GM12878 (cell line): ENCODE measurements around the gene ZNF480. TPM values are rescaled to one million over a fixed set of nuclear protein-coding genes. Genes with fewer than 3 reads are reported as not detected.

Source experiments
- microRNA counts: library from miRNA; unstranded; fragments of <30 nt; microRNA quantifications from one replicate; lab custom pipeline; 2016
- microRNA-seq: library from miRNA; unstranded; fragments of <30 nt; microRNA quantifications from one replicate; pipeline ENCODE4, GENCODE V29; 2018
- polyA plus RNA-seq, 11 experiments: library from polyadenylated mRNA; depleted of rRNA in 4 of 11; unstranded in 6 of 11; stranded (reverse) in 5 of 11; fragments of >200 nt; fragmentation: Nextera tagmentation in 4 of 11; fragmentation: Illumina TruSeq in 1 of 11; extraction: Ambion mirVana in 4 of 11; extraction: Trizol in 1 of 11; gene quantifications; 1 replicate in 1 of 11; 2 replicates in 10 of 11; pipeline versions ENCODE4 v1.2.1 to v1.2.3, GENCODE V29; 2011 to 2016; ENCODE audit warnings: inconsistent platforms in 2 of 11, missing spikeins in 2 of 11, low read depth in 1 of 11
- small RNA-seq: library from RNA; depleted of rRNA; stranded (forward); fragments of <200 nt; gene quantifications from one replicate; pipeline ENCODE3, GENCODE V24; 2014
- total RNA-seq, 4 experiments: library from RNA; depleted of rRNA in 3 of 4; stranded (reverse); fragments of >200 nt in 3 of 4; fragmentation: Illumina TruSeq in 1 of 4; extraction: Trizol in 1 of 4; gene quantifications; 2 replicates each; pipeline versions ENCODE4 v1.2.1 to v1.2.3, GENCODE V29; 2013 to 2021

Gene ZNF480
- total and polyA plus RNA-seq, 10 of the 15 experiments (the other 5 are each of a cell fraction or from before 2014, with no cell fraction given) = 6.6 to 26.5 (median 16.8) TPM

MicroRNAs within 50 kb of the gene (microRNA counts, 767-probe panel; counts per million panel counts)
- 1,650 counts per million, percentile 63 among the panel's probes with 10 or more counts for microRNA hsa-miR-643 (lab: Ali Mortazavi, UCI)

Small RNA genes lying within 50 kb of the gene (microRNA-seq; reads per million reads assigned to microRNA genes)
- gene MIR643 = 35.8 reads per million, percentile 65 among the genes with 10 or more reads in this experiment

Small RNA genes lying within 50 kb of the gene (small RNA-seq; reads per million reads assigned to genes)
- gene MIR643 (1.8 reads per million, percentile 58 among the genes with 10 or more reads in this experiment), gene RF00019 (not detected)

Other genes starting within 250 kb of the ZNF480 start
Only the 7 nearest of the 12 such genes appear.
- 5.3 and 7.8 TPM in 2 replicates for gene ZNF836, start 125.5 kb upstream of the ZNF480 start, total RNA-seq (2014; rRNA removed)
- 6.7 and 8.3 TPM in 2 replicates for gene ZNF836, start 125.5 kb upstream of the ZNF480 start, total RNA-seq (2014; rRNA removed; fragmentation: Illumina TruSeq; extraction: Trizol)
- 9.1 and 9.9 TPM in 2 replicates for gene ZNF836, start 125.5 kb upstream of the ZNF480 start, total RNA-seq (2021)
- 5.0 and 6.2 TPM in 2 replicates for gene ZNF836, start 125.5 kb upstream of the ZNF480 start, polyA plus RNA-seq (2011; rRNA removed)
- gene ZNF836, start 125.5 kb upstream of the ZNF480 start, polyA plus RNA-seq (2014; fragmentation: Illumina TruSeq; extraction: Trizol) = 8.2 and 9.3 TPM in 2 replicates
- 1 to 10 TPM; 5.8 to 9.2 TPM for gene ZNF836, start 125.5 kb upstream of the ZNF480 start, polyA plus RNA-seq (2014; fragmentation: Nextera tagmentation; extraction: Ambion mirVana)
- gene ZNF836, start 125.5 kb upstream of the ZNF480 start, polyA plus RNA-seq (2014; rRNA removed) = 4.5 and 6.6 TPM in 2 replicates
- gene ZNF836, start 125.5 kb upstream of the ZNF480 start, polyA plus RNA-seq (2016; fragmentation: Nextera tagmentation; extraction: Ambion mirVana) = 1 to 10 TPM; 4.8 to 6.6 TPM
- 125 and 131 TPM in 2 replicates for gene PPP2R1A, start 107.1 kb upstream of the ZNF480 start, total RNA-seq (2014; rRNA removed)
- 83.4 and 83.7 TPM in 2 replicates for gene PPP2R1A, start 107.1 kb upstream of the ZNF480 start, total RNA-seq (2014; rRNA removed; fragmentation: Illumina TruSeq; extraction: Trizol)
- 274 and 275 TPM in 2 replicates for gene PPP2R1A, start 107.1 kb upstream of the ZNF480 start, total RNA-seq (2021)
- 60.7 and 149 TPM in 2 replicates for gene PPP2R1A, start 107.1 kb upstream of the ZNF480 start, polyA plus RNA-seq (2011; rRNA removed)
- 124 and 178 TPM in 2 replicates for gene PPP2R1A, start 107.1 kb upstream of the ZNF480 start, polyA plus RNA-seq (2014; fragmentation: Illumina TruSeq; extraction: Trizol)
- gene PPP2R1A, start 107.1 kb upstream of the ZNF480 start, polyA plus RNA-seq (2014; fragmentation: Nextera tagmentation; extraction: Ambion mirVana) = 10 to 100 TPM; 16.0 to 29.2 TPM
- gene PPP2R1A, start 107.1 kb upstream of the ZNF480 start, polyA plus RNA-seq (2014; rRNA removed) = 110 and 145 TPM in 2 replicates
- gene PPP2R1A, start 107.1 kb upstream of the ZNF480 start, polyA plus RNA-seq (2016; fragmentation: Nextera tagmentation; extraction: Ambion mirVana) = 100 to 1,000 TPM; 310 to 359 TPM
- 7.2 and 8.9 TPM in 2 replicates for gene ZNF766, start 27.6 kb upstream of the ZNF480 start, total RNA-seq (2014; rRNA removed)
- 15.3 and 19.1 TPM in 2 replicates for gene ZNF766, start 27.6 kb upstream of the ZNF480 start, total RNA-seq (2014; rRNA removed; fragmentation: Illumina TruSeq; extraction: Trizol)
- gene ZNF766, start 27.6 kb upstream of the ZNF480 start, total RNA-seq (2021) = 12.0 and 13.8 TPM in 2 replicates
- gene ZNF766, start 27.6 kb upstream of the ZNF480 start, polyA plus RNA-seq (2011; rRNA removed) = 18.7 and 29.9 TPM in 2 replicates
- 20.0 and 30.0 TPM in 2 replicates for gene ZNF766, start 27.6 kb upstream of the ZNF480 start, polyA plus RNA-seq (2014; fragmentation: Illumina TruSeq; extraction: Trizol)
- 10 to 100 TPM; 11.5 to 14.6 TPM for gene ZNF766, start 27.6 kb upstream of the ZNF480 start, polyA plus RNA-seq (2014; fragmentation: Nextera tagmentation; extraction: Ambion mirVana)
- gene ZNF766, start 27.6 kb upstream of the ZNF480 start, polyA plus RNA-seq (2014; rRNA removed) = 6.7 and 7.9 TPM in 2 replicates
- 10 to 100 TPM; 18.2 to 19.2 TPM for gene ZNF766, start 27.6 kb upstream of the ZNF480 start, polyA plus RNA-seq (2016; fragmentation: Nextera tagmentation; extraction: Ambion mirVana)
- gene ZNF610, start 39.1 kb downstream of the ZNF480 start, total RNA-seq (2014; rRNA removed) = 0.05 and 0.11 TPM in 2 replicates
- 0.28 and 0.54 TPM in 2 replicates for gene ZNF610, start 39.1 kb downstream of the ZNF480 start, total RNA-seq (2014; rRNA removed; fragmentation: Illumina TruSeq; extraction: Trizol)
- 0.64 and 1.2 TPM in 2 replicates for gene ZNF610, start 39.1 kb downstream of the ZNF480 start, total RNA-seq (2021)
- gene ZNF610, start 39.1 kb downstream of the ZNF480 start, polyA plus RNA-seq (2011; rRNA removed) = 0.26 and 0.52 TPM in 2 replicates
- 0.51 and 0.65 TPM in 2 replicates for gene ZNF610, start 39.1 kb downstream of the ZNF480 start, polyA plus RNA-seq (2014; fragmentation: Illumina TruSeq; extraction: Trizol)
- under 1 TPM; 0.15 to 0.76 TPM for gene ZNF610, start 39.1 kb downstream of the ZNF480 start, polyA plus RNA-seq (2014; fragmentation: Nextera tagmentation; extraction: Ambion mirVana)
- 0.32 and 0.67 TPM in 2 replicates for gene ZNF610, start 39.1 kb downstream of the ZNF480 start, polyA plus RNA-seq (2014; rRNA removed)
- under 1 TPM; 0.39 to 0.89 TPM for gene ZNF610, start 39.1 kb downstream of the ZNF480 start, polyA plus RNA-seq (2016; fragmentation: Nextera tagmentation; extraction: Ambion mirVana)
- 14.3 and 14.4 TPM in 2 replicates for gene ZNF880, start 72.8 kb downstream of the ZNF480 start, total RNA-seq (2014; rRNA removed)
- 23.6 and 28.3 TPM in 2 replicates for gene ZNF880, start 72.8 kb downstream of the ZNF480 start, total RNA-seq (2014; rRNA removed; fragmentation: Illumina TruSeq; extraction: Trizol)
- 14.4 and 14.7 TPM in 2 replicates for gene ZNF880, start 72.8 kb downstream of the ZNF480 start, total RNA-seq (2021)
- 15.9 and 19.6 TPM in 2 replicates for gene ZNF880, start 72.8 kb downstream of the ZNF480 start, polyA plus RNA-seq (2011; rRNA removed)
- gene ZNF880, start 72.8 kb downstream of the ZNF480 start, polyA plus RNA-seq (2014; fragmentation: Illumina TruSeq; extraction: Trizol) = 22.4 and 35.8 TPM in 2 replicates
- gene ZNF880, start 72.8 kb downstream of the ZNF480 start, polyA plus RNA-seq (2014; fragmentation: Nextera tagmentation; extraction: Ambion mirVana) = 10 to 100 TPM; 43.1 to 45.2 TPM
- gene ZNF880, start 72.8 kb downstream of the ZNF480 start, polyA plus RNA-seq (2014; rRNA removed) = 17.2 and 19.8 TPM in 2 replicates
- 10 to 100 TPM; 21.4 to 23.3 TPM for gene ZNF880, start 72.8 kb downstream of the ZNF480 start, polyA plus RNA-seq (2016; fragmentation: Nextera tagmentation; extraction: Ambion mirVana)
- gene ZNF528, start 100.7 kb downstream of the ZNF480 start, total RNA-seq (2014; rRNA removed) = 4.9 and 6.7 TPM in 2 replicates
- gene ZNF528, start 100.7 kb downstream of the ZNF480 start, total RNA-seq (2014; rRNA removed; fragmentation: Illumina TruSeq; extraction: Trizol) = 9.6 and 10.6 TPM in 2 replicates
- gene ZNF528, start 100.7 kb downstream of the ZNF480 start, total RNA-seq (2021) = 5.5 and 7.0 TPM in 2 replicates
- 1.7 and 2.1 TPM in 2 replicates for gene ZNF528, start 100.7 kb downstream of the ZNF480 start, polyA plus RNA-seq (2011; rRNA removed)
- 11.9 and 14.3 TPM in 2 replicates for gene ZNF528, start 100.7 kb downstream of the ZNF480 start, polyA plus RNA-seq (2014; fragmentation: Illumina TruSeq; extraction: Trizol)
- 1 to 10 TPM; 2.9 to 6.3 TPM for gene ZNF528, start 100.7 kb downstream of the ZNF480 start, polyA plus RNA-seq (2014; fragmentation: Nextera tagmentation; extraction: Ambion mirVana)
- 5.9 and 10.8 TPM in 2 replicates for gene ZNF528, start 100.7 kb downstream of the ZNF480 start, polyA plus RNA-seq (2014; rRNA removed)
- gene ZNF528, start 100.7 kb downstream of the ZNF480 start, polyA plus RNA-seq (2016; fragmentation: Nextera tagmentation; extraction: Ambion mirVana) = 1 to 10 TPM; 5.7 to 8.2 TPM
- gene ZNF534, start 132.0 kb downstream of the ZNF480 start, total RNA-seq (2014; rRNA removed) = not detected in 2 replicates
- not detected in 2 replicates for gene ZNF534, start 132.0 kb downstream of the ZNF480 start, total RNA-seq (2014; rRNA removed; fragmentation: Illumina TruSeq; extraction: Trizol)
- gene ZNF534, start 132.0 kb downstream of the ZNF480 start, total RNA-seq (2021) = not detected in 2 replicates
- not detected in 2 replicates for gene ZNF534, start 132.0 kb downstream of the ZNF480 start, polyA plus RNA-seq (2011; rRNA removed)
- gene ZNF534, start 132.0 kb downstream of the ZNF480 start, polyA plus RNA-seq (2014; fragmentation: Illumina TruSeq; extraction: Trizol) = not detected in 2 replicates
- gene ZNF534, start 132.0 kb downstream of the ZNF480 start, polyA plus RNA-seq (2014; fragmentation: Nextera tagmentation; extraction: Ambion mirVana) = not detected
- not detected in 2 replicates for gene ZNF534, start 132.0 kb downstream of the ZNF480 start, polyA plus RNA-seq (2014; rRNA removed)
- under 1 TPM; 0.39 to 0.79 TPM for gene ZNF534, start 132.0 kb downstream of the ZNF480 start, polyA plus RNA-seq (2016; fragmentation: Nextera tagmentation; extraction: Ambion mirVana)